ENCODE data around the gene CPLX3.

Gene CPLX3

GRCh38 chr15:74835312-74835823, 8.9 kb downstream of the CPLX3 start:
- DNase-seq (ENCODE audit: extremely low read depth, insufficient read length): no peak
- Histone ChIP-seq H3K36me3 (ENCODE audit: control insufficient read depth, insufficient read depth, low read length) (peaks cover 14% of the 10 kb centered on the region), H3K27me3 (replicated peaks; ENCODE audit: control insufficient read depth, insufficient read depth, low read length) (no peaks in the 10 kb centered on the region), H3K4me3 (replicated peaks; ENCODE audit: low read depth, low read length) (no peak overlapping the region)
- TF ChIP-seq CTCF (IDR thresholded peaks at IDR 0.05; ENCODE audit: insufficient read depth, low read length, poor library complexity, severe bottlenecking): peak; percentile 89

GRCh38 chr15:74836846-74837245, 10.4 kb downstream of the CPLX3 start:
- DNase-seq (ENCODE audit: extremely low read depth, insufficient read length): no peak
- no peak overlapping the region for H3K4me3 ChIP-seq (replicated peaks; ENCODE audit: low read depth, low read length)
- peaks cover 14% of the 10 kb centered on the region for H3K36me3 ChIP-seq (ENCODE audit: control insufficient read depth, insufficient read depth, low read length)
- no peak for TF ChIP-seq CTCF (IDR thresholded peaks at IDR 0.05; ENCODE audit: insufficient read depth, low read length, poor library complexity, severe bottlenecking)
- H3K27me3 ChIP-seq (replicated peaks; ENCODE audit: control insufficient read depth, insufficient read depth, low read length): no peaks in the 10 kb centered on the region

- no peak for TF ChIP-seq CTCF (IDR thresholded peaks at IDR 0.05; ENCODE audit: insufficient read depth, low read length, poor library complexity, severe bottlenecking)
- DNase-seq (ENCODE audit: extremely low read depth, insufficient read length): no peak
- no peak overlapping the region for H3K4me3 ChIP-seq (replicated peaks; ENCODE audit: low read depth, low read length)
- no peaks in the 10 kb centered on the region for H3K27me3 ChIP-seq (replicated peaks; ENCODE audit: control insufficient read depth, insufficient read depth, low read length)
- peaks cover 15% of the 10 kb centered on the region for H3K36me3 ChIP-seq (ENCODE audit: control insufficient read depth, insufficient read depth, low read length)
These were observed 11.2 kb downstream of the CPLX3 start for GRCh38 chr15:74837482-74838136.

- H3K36me3 ChIP-seq (ENCODE audit: control insufficient read depth, insufficient read depth, low read length): peaks cover 15% of the 10 kb centered on the region
These were observed 11.7 kb downstream of the CPLX3 start for GRCh38 chr15:74838137-74838516.

GRCh38 chr15:74838746-74839525, 12.5 kb downstream of the CPLX3 start:
- no peak for DNase-seq (ENCODE audit: extremely low read depth, insufficient read length)

More at GRCh38 chr15:74838137-74838516, 11.7 kb downstream of the CPLX3 start:
- no peak for TF ChIP-seq CTCF (IDR thresholded peaks at IDR 0.05; ENCODE audit: insufficient read depth, low read length, poor library complexity, severe bottlenecking)
- no peaks in the 10 kb centered on the region for H3K27me3 ChIP-seq (replicated peaks; ENCODE audit: control insufficient read depth, insufficient read depth, low read length)
- no peak overlapping the region for H3K4me3 ChIP-seq (replicated peaks; ENCODE audit: low read depth, low read length)
- DNase-seq (ENCODE audit: extremely low read depth, insufficient read length): no peak

More at GRCh38 chr15:74838746-74839525, 12.5 kb downstream of the CPLX3 start:
- Histone ChIP-seq H3K4me3 (replicated peaks; ENCODE audit: low read depth, low read length) (no peak overlapping the region), H3K36me3 (ENCODE audit: control insufficient read depth, insufficient read depth, low read length) (peaks cover 15% of the 10 kb centered on the region), H3K27me3 (replicated peaks; ENCODE audit: control insufficient read depth, insufficient read depth, low read length) (no peaks in the 10 kb centered on the region)
- TF ChIP-seq CTCF (IDR thresholded peaks at IDR 0.05; ENCODE audit: insufficient read depth, low read length, poor library complexity, severe bottlenecking): no peak

Data from GM06990 (cell line).